Right lobe of liver (tissue), 4 donors: ENCODE measurements around the gene CYB5R3.

Source experiments
- CTCF ChIP-seq, 4 donors: fragments of 200-600 bp in 3 of 4; fragments of 450-650 bp in 1 of 4; IDR thresholded peaks; one replicate each; pipeline versions ENCODE4 v1.5.1 to v1.8.0; 2016 to 2022; ENCODE audit warnings: antibody characterized with exemption in 4 of 4, mild to moderate bottlenecking in 2 of 4
- POLR2A ChIP-seq: fragments of 450-650 bp; IDR thresholded peaks from one replicate; pipeline ENCODE4 v1.6.1; 2017; ENCODE audit warnings: antibody characterized with exemption, mild to moderate bottlenecking
- donor health status: DM: no; HTN: no; CAD: no.
- donor health status: DM: no; HTN: no; CAD: no.
- donor health status: DM: no; HTN: yes; CAD: no.

DNA sequence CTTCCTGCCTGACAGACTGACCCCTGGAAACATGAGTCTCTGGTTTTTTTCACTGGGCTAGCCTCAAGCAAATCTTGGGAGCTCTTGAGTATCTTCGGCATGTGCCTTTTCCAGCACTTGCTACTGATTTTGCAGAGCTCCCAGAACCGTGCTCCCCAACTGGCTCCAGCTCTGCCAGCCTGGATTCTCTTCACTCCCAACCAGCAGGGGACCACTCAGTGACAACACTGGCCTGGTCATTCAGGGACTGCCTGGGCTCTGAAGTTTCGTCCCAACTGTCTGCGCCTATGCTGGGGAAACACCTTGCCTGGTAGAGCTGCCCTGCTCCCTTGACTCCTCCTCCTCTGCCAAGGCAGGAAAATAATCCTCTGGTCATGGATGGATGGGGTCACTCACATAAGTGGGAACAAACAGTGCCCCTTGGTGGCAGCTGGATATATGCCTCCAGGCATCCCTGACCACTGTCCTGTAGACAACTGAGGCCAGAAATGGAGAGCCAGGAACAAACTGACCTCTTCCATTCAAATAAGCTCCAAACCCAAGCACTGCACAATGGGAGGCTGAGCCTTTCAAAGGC is 64.7 kb downstream of the CYB5R3 start:
- no peak for TF ChIP-seq CTCF (IDR thresholded peaks at IDR 0.05)
- no peak for TF ChIP-seq POLR2A
